OCI-LY7 (cell line): ENCODE data around the gene CEACAM3. TPM values are rescaled to one million over a fixed set of nuclear protein-coding genes. Genes with fewer than 3 reads are reported as not detected.

Experiments used
- BruUV-seq: library from RNA; stranded (reverse); fragments of 400-500 nt; replicated peaks from 2 replicates; lab custom pipeline; 2021; lab: Mats Ljungman, UMichigan
- CTCF ChIA-PET: fragments of 300-600 bp; sonication (Branson Sonifier 250); formaldehyde crosslinking; loops from one replicate; lab custom pipeline; 2022; ENCODE audit warnings: antibody characterized with exemption; ENCODE audit not compliant: unreplicated experiment; lab: Charles Lee
- POLR2A ChIA-PET: fragments of 300-600 bp; sonication (Branson Sonifier 250); formaldehyde crosslinking; loops from one replicate; lab custom pipeline; 2022; ENCODE audit warnings: antibody characterized with exemption; lab: Charles Lee
- DNase-seq: peaks from one replicate; pipeline ENCODE4 v3.0.0-alpha.2; 2015; ENCODE audit warnings: low spot score
- H2AFZ ChIP-seq: fragments of 200-600 bp; sonication (generic), shearing (Covaris generic); 2 replicates; pipeline ENCODE4 v1.6.1; 2014; ENCODE audit warnings: mild to moderate bottlenecking, antibody characterized with exemption, low read length, moderate library complexity
- H3K27ac ChIP-seq: fragments of 200-600 bp; sonication (generic); 2 replicates; pipeline ENCODE4 v1.5.1; 2014; ENCODE audit warnings: mixed run types, low read depth, mild to moderate bottlenecking, moderate library complexity, low read length, inconsistent platforms; ENCODE audit not compliant: poor library complexity, severe bottlenecking
- H3K36me3 ChIP-seq: fragments of 200-600 bp; sonication (generic); 2 replicates; pipeline ENCODE4 v1.6.1; 2014; ENCODE audit warnings: mild to moderate bottlenecking, antibody characterized with exemption, low read length, moderate library complexity, mixed read lengths; ENCODE audit not compliant: insufficient read depth
- H3K4me1 ChIP-seq: fragments of 200-600 bp; sonication (generic); 2 replicates; pipeline ENCODE4 v1.5.1; 2014; ENCODE audit warnings: mild to moderate bottlenecking, low read length; ENCODE audit not compliant: insufficient read depth, poor library complexity, severe bottlenecking
- H3K4me2 ChIP-seq: fragments of 200-600 bp; sonication (generic); 2 replicates; pipeline ENCODE4 v1.6.1; 2014; ENCODE audit warnings: mild to moderate bottlenecking, low read length
- H3K4me3 ChIP-seq: fragments of 200-600 bp; sonication (generic); 2 replicates; pipeline ENCODE4 v1.5.1; 2014; ENCODE audit warnings: mild to moderate bottlenecking, low read depth, low read length; ENCODE audit not compliant: poor library complexity, severe bottlenecking
- H3K79me2 ChIP-seq: fragments of 200-600 bp; sonication (generic); 2 replicates; pipeline ENCODE4 v1.6.1; 2016; ENCODE audit warnings: low read depth, mild to moderate bottlenecking, low read length, moderate library complexity, mixed read lengths; ENCODE audit not compliant: insufficient read depth
- H3K9me2 ChIP-seq: fragments of 200-600 bp; sonication (generic); 2 replicates; pipeline ENCODE4 v1.6.1; 2016; ENCODE audit warnings: mild to moderate bottlenecking, low read length, mixed read lengths; ENCODE audit not compliant: insufficient read depth
- H3K9me3 ChIP-seq: fragments of 200-600 bp; sonication (generic); 2 replicates; pipeline ENCODE4 v1.6.1; 2014; ENCODE audit warnings: mild to moderate bottlenecking, mixed run types, low read length, mixed read lengths
- H4K20me1 ChIP-seq: fragments of 200-600 bp; sonication (generic); 2 replicates; pipeline ENCODE4 v1.6.1; 2014; ENCODE audit warnings: mild to moderate bottlenecking, antibody characterized with exemption, low read length, moderate library complexity, mixed read lengths; ENCODE audit not compliant: insufficient read depth
- CTCF ChIP-seq: fragments of 200-600 bp; sonication (generic); conservative IDR thresholded peaks from 2 replicates; pipeline ENCODE4 v1.5.1; 2014; ENCODE audit warnings: mild to moderate bottlenecking, antibody characterized with exemption, low read length, moderate library complexity, mixed read lengths
- EZH2phosphoT487 ChIP-seq: fragments of 200-600 bp; sonication (generic); IDR thresholded peaks from 2 replicates; pipeline ENCODE4 v1.6.1; 2018; ENCODE audit warnings: low read depth, borderline replicate concordance, mild to moderate bottlenecking, mixed run types, antibody characterized with exemption, low read length, moderate library complexity, mixed read lengths
- intact Hi-C: fragments of 100-400 bp; cut with micrococcal nuclease; formaldehyde crosslinking; loops from one replicate; pipeline ENCODE4 v1.10.0; 2022; ENCODE audit not compliant: unreplicated experiment
- total RNA-seq, 2 experiments: library from RNA; depleted of rRNA in 1 of 2; stranded (reverse); fragments of >200 nt in 1 of 2; shearing (Covaris generic) in 1 of 2; gene quantifications; 2 replicates each; pipeline ENCODE4 v1.2.3, GENCODE V29; 2014 to 2022

The CEACAM3 gene
- total RNA-seq, 2 experiments from 2014 or later, result not detected

- TF ChIP-seq EZH2phosphoT487 (no peak), CTCF (peak; percentile 89)
- DNase-seq, result peak; percentile 70
- no peak overlapping the region for H2AFZ ChIP-seq
- no peaks in the 10 kb centered on the region for H3K79me2 ChIP-seq
- no peaks in the 10 kb centered on the region for H3K9me3 ChIP-seq
- CTCF ChIA-PET, result interaction anchor here (1.0 kb wide), 1 partner anchor 30 kb away, joined by 3 read pairs; no protein-coding TSS in a partner anchor
- H4K20me1 ChIP-seq, result no peaks in the 10 kb centered on the region
- POLR2A ChIA-PET, result interaction anchor here (0.6 kb wide), 1 partner anchor 1705 kb away, joined by 3 read pairs; no protein-coding TSS in a partner anchor
- H3K27ac ChIP-seq, result no peak overlapping the region
- no peaks in the 10 kb centered on the region for H3K36me3 ChIP-seq
- H3K9me2 ChIP-seq, result no peaks in the 10 kb centered on the region
- no peak overlapping the region for H3K4me3 ChIP-seq
- intact Hi-C loops, result loop anchor here (1.0 kb wide), 2 partner anchors 31 to 67 kb away; no protein-coding TSS in a partner anchor
- no TSS peak for BruUV-seq
- peaks cover 10% of the 10 kb centered on the region for H3K4me1 ChIP-seq
- H3K4me2 ChIP-seq, result no peak overlapping the region
Measured at GRCh38 chr19:41753936-41754529, 42.4 kb upstream of the CEACAM3 start.

- H3K4me3 ChIP-seq, result no peak within 1 kb of the TSS
- POLR2A ChIA-PET, result no interaction called here
- peaks cover 16% of the 10 kb centered on the region for H3K4me1 ChIP-seq
- CTCF ChIA-PET, result no interaction called here
- H3K27ac ChIP-seq, result no peak within 1 kb of the TSS
- no peaks in the 10 kb centered on the region for H3K9me3 ChIP-seq
- TF ChIP-seq CTCF (no peak), EZH2phosphoT487 (no peak)
- H3K9me2 ChIP-seq, result no peaks in the 10 kb centered on the region
- H4K20me1 ChIP-seq, result no peaks in the 10 kb centered on the region
- intact Hi-C loops, result no loop called here
- no peaks in the 10 kb centered on the region for H3K79me2 ChIP-seq
- no peaks in the 10 kb centered on the region for H3K36me3 ChIP-seq
- H3K4me2 ChIP-seq, result no peak within 1 kb of the TSS
- DNase-seq, result no peak
- no TSS peak for BruUV-seq
- no peak within 1 kb of the TSS for H2AFZ ChIP-seq
Measured at GRCh38 chr19:41755328-41755913, 41.0 kb upstream of the CEACAM3 start, which contains the start of gene CEACAM6. TSS of gene CEACAM6 (plus strand) at chr19:41755530. CDS start at chr19:41755639, 109 bp downstream.

GRCh38 chr19:41758846-41759245 is 37.5 kb upstream of the CEACAM3 start:
- H3K36me3 ChIP-seq, result no peaks in the 10 kb centered on the region
- H2AFZ ChIP-seq, result no peak overlapping the region
- peaks cover 10% of the 10 kb centered on the region for H3K4me1 ChIP-seq
- no peak overlapping the region for H3K4me2 ChIP-seq
- no peaks in the 10 kb centered on the region for H4K20me1 ChIP-seq
- H3K9me2 ChIP-seq, result no peaks in the 10 kb centered on the region
- no TSS peak for BruUV-seq
- H3K9me3 ChIP-seq, result no peaks in the 10 kb centered on the region
- TF ChIP-seq CTCF (no peak), EZH2phosphoT487 (no peak)
- CTCF ChIA-PET, result interaction anchor here (0.6 kb wide), 1 partner anchor 16 kb away, joined by 3 read pairs; no protein-coding TSS in a partner anchor
- no peak for DNase-seq
- POLR2A ChIA-PET, result no interaction called here
- no peak overlapping the region for H3K4me3 ChIP-seq
- no peaks in the 10 kb centered on the region for H3K79me2 ChIP-seq
- no peak overlapping the region for H3K27ac ChIP-seq
- intact Hi-C loops, result no loop called here
